ENCODE measurements around the gene SRC. TPM values are rescaled to one million over a fixed set of nuclear protein-coding genes. Genes with fewer than 3 reads are reported as not detected.

The SRC gene
- total RNA-seq, 1 donor from 2014 or later, result 25.1 TPM

GRCh38 chr20:37360391-37361115, 14.6 kb downstream of the SRC start:
- Mint-ChIP-seq H3K9me3 (ENCODE audit: low read depth) (no peaks in the 10 kb centered on the region), H3K27me3 (ENCODE audit: low read depth) (no peaks in the 10 kb centered on the region), H3K4me3 (ENCODE audit: unreplicated experiment) (no peak overlapping the region), H3K27ac (ENCODE audit: unreplicated experiment) (no peak overlapping the region), H3K4me1 (ENCODE audit: low read depth) (peaks cover 17% of the 10 kb centered on the region), H3K36me3 (ENCODE audit: low read depth) (peaks cover 4% of the 10 kb centered on the region)
- DNase-seq (ENCODE audit: low spot score), result no peak
- TF ChIP-seq, protein P1, sequence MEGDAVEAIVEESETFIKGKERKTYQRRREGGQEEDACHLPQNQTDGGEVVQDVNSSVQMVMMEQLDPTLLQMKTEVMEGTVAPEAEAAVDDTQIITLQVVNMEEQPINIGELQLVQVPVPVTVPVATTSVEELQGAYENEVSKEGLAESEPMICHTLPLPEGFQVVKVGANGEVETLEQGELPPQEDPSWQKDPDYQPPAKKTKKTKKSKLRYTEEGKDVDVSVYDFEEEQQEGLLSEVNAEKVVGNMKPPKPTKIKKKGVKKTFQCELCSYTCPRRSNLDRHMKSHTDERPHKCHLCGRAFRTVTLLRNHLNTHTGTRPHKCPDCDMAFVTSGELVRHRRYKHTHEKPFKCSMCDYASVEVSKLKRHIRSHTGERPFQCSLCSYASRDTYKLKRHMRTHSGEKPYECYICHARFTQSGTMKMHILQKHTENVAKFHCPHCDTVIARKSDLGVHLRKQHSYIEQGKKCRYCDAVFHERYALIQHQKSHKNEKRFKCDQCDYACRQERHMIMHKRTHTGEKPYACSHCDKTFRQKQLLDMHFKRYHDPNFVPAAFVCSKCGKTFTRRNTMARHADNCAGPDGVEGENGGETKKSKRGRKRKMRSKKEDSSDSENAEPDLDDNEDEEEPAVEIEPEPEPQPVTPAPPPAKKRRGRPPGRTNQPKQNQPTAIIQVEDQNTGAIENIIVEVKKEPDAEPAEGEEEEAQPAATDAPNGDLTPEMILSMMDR (IDR thresholded peaks at IDR 0.05), result no peak

DNA sequence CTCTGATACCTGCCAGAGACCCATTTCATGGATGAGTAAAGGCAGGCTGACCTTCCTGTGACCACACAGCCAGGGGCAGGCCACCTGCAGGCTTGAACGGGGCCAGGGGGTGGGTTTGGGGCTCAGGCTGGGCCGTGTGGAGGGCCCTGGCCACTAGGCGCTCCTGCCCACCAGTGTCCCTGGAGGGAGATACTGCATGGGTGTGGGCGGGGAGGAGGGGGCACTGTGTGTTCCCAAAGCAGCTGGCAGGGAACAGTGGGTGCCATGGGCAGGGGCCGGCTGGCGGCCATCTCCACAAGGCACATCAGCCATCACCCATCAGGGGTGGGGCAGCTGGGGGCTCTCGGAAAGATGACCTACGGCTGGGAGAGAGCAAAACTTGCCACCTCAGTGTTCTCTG, 15.4 kb downstream of the SRC start:
- H3K27me3 Mint-ChIP-seq (ENCODE audit: low read depth), result no peaks in the 10 kb centered on the region
- no peak overlapping the region for H3K4me3 Mint-ChIP-seq (ENCODE audit: unreplicated experiment)
- peaks cover 10% of the 10 kb centered on the region for H3K36me3 Mint-ChIP-seq (ENCODE audit: low read depth)
- peak; percentile 59 for DNase-seq (ENCODE audit: low spot score)
- H3K4me1 Mint-ChIP-seq (ENCODE audit: low read depth), result peaks cover 10% of the 10 kb centered on the region
- TF ChIP-seq, protein P1 (IDR thresholded peaks at IDR 0.05), result no peak
- H3K9me3 Mint-ChIP-seq (ENCODE audit: low read depth), result no peaks in the 10 kb centered on the region
- no peak overlapping the region for H3K27ac Mint-ChIP-seq (ENCODE audit: unreplicated experiment)

GRCh38 chr20:37362231-37362792, 16.4 kb downstream of the SRC start:
- H3K27ac Mint-ChIP-seq (ENCODE audit: unreplicated experiment), result no peak overlapping the region
- peak; percentile 58 for DNase-seq (ENCODE audit: low spot score)
- H3K4me1 Mint-ChIP-seq (ENCODE audit: low read depth), result peaks cover under 1% of the 10 kb centered on the region
- H3K4me3 Mint-ChIP-seq (ENCODE audit: unreplicated experiment), result no peak overlapping the region
- H3K9me3 Mint-ChIP-seq (ENCODE audit: low read depth), result no peaks in the 10 kb centered on the region
- no peaks in the 10 kb centered on the region for H3K27me3 Mint-ChIP-seq (ENCODE audit: low read depth)
- TF ChIP-seq, protein P1 (IDR thresholded peaks at IDR 0.05), result no peak
- peaks cover 11% of the 10 kb centered on the region for H3K36me3 Mint-ChIP-seq (ENCODE audit: low read depth)

- H3K27me3 Mint-ChIP-seq (ENCODE audit: low read depth), result no peaks in the 10 kb centered on the region
- H3K4me1 Mint-ChIP-seq (ENCODE audit: low read depth), result no peaks in the 10 kb centered on the region
- peaks cover 12% of the 10 kb centered on the region for H3K36me3 Mint-ChIP-seq (ENCODE audit: low read depth)
- TF ChIP-seq, protein P1 (IDR thresholded peaks at IDR 0.05), result no peak
- H3K9me3 Mint-ChIP-seq (ENCODE audit: low read depth), result no peaks in the 10 kb centered on the region
- peak; percentile 42 for DNase-seq (ENCODE audit: low spot score)
- H3K27ac Mint-ChIP-seq (ENCODE audit: unreplicated experiment), result no peak overlapping the region
- no peak overlapping the region for H3K4me3 Mint-ChIP-seq (ENCODE audit: unreplicated experiment)
Measured at GRCh38 chr20:37362821-37363220, 16.9 kb downstream of the SRC start.

DNA sequence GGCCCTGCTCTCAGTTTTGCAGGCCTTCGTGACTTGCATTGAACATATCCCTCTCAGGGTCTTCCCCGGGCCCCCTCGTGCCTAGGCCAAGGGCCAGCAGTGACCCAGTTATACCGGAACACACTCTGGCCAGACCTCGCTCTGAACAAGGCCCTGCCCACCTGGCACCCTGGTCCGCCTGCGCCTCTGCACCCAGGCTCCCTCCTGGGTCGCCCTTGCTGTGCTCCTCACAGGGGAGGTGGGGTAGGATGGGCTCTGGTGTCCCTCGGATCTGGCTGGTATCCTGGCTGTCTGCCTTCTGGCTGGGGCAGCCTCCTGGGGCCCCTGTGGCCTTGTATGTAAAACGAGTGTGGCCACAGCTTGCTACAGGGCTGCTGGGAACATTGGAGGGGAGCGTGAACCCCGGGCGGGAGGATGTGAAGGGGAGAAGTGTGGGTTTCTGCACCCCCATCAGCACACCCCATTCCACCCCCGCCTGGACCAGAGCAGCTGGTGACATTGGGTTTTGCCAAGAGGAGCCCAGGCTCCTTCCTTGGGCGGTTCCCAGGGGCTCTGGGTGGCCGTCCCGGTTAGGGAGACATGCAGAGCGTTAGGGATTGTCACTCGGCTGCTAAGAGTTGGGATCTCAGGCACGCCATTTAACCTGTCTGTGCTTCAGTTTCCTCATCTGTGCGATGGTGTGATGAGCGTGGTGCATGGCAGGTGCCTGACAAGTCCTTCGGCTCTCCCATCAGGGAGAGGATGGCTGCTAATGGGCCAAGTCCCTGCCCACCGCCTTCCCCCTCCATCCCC, 17.5 kb downstream of the SRC start:
- no peaks in the 10 kb centered on the region for H3K27me3 Mint-ChIP-seq (ENCODE audit: low read depth)
- H3K9me3 Mint-ChIP-seq (ENCODE audit: low read depth), result no peaks in the 10 kb centered on the region
- no peak overlapping the region for H3K27ac Mint-ChIP-seq (ENCODE audit: unreplicated experiment)
- peaks cover 13% of the 10 kb centered on the region for H3K36me3 Mint-ChIP-seq (ENCODE audit: low read depth)
- TF ChIP-seq, protein P1 (IDR thresholded peaks at IDR 0.05), result no peak
- DNase-seq (ENCODE audit: low spot score), result peak; percentile 81
- no peak overlapping the region for H3K4me3 Mint-ChIP-seq (ENCODE audit: unreplicated experiment)
- no peaks in the 10 kb centered on the region for H3K4me1 Mint-ChIP-seq (ENCODE audit: low read depth)

All from chondrocyte (in vitro differentiated cells).